CD4-positive, alpha-beta T cell treated with Interleukin-2 at 100 ng/mL for 4 hours (primary cell): ENCODE measurements around the gene DLGAP5.
A peak's percentile ranks its signal among the peaks of the same experiment; 100 is the strongest.

Experiments used
- DNase-seq: peaks from one replicate; pipeline ENCODE4 v3.0.0-alpha.2; 2020; ENCODE audit warnings: low spot score

Gene DLGAP5, protein sequence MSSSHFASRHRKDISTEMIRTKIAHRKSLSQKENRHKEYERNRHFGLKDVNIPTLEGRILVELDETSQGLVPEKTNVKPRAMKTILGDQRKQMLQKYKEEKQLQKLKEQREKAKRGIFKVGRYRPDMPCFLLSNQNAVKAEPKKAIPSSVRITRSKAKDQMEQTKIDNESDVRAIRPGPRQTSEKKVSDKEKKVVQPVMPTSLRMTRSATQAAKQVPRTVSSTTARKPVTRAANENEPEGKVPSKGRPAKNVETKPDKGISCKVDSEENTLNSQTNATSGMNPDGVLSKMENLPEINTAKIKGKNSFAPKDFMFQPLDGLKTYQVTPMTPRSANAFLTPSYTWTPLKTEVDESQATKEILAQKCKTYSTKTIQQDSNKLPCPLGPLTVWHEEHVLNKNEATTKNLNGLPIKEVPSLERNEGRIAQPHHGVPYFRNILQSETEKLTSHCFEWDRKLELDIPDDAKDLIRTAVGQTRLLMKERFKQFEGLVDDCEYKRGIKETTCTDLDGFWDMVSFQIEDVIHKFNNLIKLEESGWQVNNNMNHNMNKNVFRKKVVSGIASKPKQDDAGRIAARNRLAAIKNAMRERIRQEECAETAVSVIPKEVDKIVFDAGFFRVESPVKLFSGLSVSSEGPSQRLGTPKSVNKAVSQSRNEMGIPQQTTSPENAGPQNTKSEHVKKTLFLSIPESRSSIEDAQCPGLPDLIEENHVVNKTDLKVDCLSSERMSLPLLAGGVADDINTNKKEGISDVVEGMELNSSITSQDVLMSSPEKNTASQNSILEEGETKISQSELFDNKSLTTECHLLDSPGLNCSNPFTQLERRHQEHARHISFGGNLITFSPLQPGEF

DNA sequence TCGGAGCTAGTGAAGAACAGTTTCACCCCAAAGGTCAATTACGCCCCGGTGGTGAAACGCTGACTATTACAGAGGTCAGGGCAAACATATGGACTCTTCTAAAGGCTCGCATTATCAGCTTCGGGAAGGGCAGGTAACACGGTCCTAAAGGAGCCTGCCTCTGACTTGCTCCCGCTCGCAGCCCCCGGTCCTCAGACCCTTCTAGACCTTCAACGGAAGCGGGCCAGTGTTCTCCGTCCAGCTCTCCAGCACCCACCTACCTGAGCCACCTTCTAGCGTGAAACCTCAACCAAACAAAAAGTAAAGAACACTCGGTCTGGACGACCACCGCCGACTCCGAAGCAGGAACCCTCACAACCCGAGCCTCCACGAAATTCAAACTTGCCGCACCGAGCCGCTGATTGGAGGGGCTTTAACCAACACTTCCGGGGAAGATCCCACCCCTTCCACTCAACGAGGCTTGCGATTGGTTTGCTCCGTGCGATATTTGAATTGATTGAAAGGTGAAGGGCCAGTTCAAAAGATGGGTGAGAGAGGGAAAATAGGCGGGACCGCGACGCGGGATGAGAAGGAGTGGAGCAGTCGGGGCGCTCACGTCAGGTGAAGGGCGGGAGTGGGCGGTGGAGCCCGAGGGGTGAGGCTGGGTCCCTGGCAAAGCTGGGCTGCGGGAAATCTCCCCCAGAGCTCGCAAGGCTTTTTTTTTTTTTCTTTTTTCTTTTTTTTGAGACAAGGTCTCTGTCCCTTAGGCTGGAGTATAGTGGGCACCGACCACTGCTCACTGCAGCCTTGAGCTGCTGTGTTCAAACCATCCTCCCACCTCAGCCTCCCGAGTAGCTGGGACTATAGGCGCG, at the start of gene DLGAP5:
DLGAP5 (minus strand) TSS at position 383 of the 851 bp plus-strand sequence. CDS start 2,406 bp downstream, outside the sequence.
- DNase-seq: peak; percentile 93

DNA sequence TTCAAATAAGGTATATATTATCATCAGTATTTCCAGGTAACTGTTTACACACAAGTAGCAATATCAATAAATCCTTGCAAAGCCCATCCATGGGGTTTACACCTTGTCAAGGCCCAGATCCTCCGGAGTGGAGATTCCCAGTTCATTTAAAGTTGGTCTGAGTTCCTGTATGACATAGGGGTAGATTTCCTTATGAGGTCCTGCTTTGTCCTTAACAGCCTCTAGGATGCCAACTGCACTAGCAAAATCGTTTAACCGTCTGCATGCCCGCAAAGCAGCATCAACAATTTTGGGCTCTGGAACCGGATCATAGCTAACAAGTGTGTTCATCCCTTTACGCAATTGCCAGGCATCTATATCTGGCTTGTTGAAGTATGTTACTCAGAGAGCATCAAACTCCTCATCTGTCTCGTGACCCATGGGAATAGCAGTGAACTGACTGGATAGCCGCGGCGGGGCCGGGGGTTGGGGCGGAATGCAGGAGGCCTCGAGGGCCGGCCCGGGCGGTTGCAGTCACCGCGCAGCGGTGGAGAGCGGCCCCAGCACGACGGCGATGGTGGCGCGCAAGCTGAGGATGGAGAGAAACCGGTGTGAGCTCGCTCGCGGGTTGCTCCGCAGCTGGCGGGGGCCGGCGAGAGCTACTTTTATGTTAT, 49.3 kb upstream of the DLGAP5 start:
- DNase-seq: no peak

DNA sequence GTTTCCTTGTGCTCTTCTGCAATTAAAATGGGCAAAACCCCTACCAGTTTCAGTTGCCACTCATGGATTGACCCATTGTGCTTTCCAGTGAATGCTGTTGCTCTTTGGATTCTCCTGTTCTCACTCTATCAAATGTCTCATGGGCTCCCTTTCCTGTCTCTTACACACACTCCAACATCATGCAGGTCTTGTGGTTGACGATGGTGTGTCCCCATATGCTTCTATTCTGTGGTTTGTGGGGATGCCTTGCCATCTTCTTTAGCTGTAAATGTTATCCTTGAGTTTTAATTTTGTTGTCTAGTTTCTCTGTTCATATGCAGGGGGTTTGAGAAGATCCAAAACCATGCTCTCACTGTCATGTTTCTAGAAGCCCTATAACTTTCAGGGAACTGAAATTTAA, 47.9 kb upstream of the DLGAP5 start:
- no peak for DNase-seq

DNA sequence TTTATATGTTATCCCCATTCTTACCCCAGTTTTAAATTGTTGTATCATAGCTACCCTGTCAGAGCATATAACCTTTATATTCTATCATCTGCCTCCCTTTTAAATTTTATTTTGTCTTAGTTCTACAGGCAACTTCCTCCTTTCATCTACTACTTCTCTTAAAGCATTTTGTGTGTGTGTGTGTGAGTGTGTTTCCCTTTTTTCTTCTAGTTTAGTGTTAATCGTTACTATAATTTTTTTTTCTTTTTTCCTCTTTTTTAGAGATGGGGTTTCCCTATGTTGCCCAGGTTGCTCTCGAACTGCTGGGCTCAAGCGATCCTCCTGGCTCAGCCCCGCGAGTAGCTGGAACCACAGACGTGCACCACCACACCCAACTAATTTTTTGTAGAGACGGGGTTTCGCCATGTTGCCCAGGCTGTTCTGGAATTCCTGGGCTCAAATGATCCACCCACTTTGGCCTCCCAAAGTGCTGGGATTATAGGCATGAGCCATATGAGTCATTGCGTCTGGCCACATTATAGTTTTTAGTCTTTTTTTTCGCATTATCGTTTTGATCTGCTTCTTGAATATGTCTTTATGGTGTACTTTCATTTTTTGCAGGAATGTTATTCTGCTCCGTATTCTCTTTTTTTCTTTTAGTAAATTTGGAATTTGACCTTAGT, 46.8 kb upstream of the DLGAP5 start:
- no peak for DNase-seq

DNA sequence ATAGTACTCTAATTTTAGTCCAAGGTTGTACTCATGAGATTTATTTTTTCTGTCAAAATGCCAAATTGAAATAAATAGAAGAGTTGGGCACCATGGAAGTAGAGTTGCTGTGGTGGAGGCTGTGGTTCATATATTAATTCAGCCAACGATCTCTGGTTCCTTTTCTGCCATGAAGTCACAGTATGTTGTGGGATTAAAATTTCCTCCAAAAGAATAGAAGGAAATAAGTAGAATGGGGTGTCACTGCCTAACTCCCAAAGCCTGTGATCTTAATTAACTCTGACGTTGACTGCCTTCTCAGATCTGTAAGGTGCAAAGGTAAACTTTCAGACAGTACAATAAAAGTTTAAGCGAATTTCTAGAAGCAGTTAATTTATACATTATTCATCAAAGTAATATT, 42.2 kb upstream of the DLGAP5 start:
- DNase-seq: no peak

DNA sequence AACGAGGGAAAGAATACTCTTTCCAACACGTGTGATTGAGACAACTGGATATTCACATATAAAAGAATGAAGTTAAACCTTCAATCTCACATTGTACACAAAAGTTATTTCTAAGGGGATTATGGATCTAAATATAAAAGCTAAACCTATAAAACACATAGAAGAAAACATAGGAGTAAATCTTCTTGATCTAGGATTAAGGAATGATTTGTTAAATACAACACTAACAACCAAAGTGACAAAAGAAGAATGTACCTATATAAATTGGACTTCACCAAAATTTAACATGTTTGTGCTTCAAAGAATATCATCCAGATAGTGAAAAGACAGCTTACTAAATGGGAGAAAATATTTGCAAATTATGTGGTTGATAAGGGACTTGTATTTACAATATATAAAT, 36.9 kb upstream of the DLGAP5 start:
- no peak for DNase-seq

DNA sequence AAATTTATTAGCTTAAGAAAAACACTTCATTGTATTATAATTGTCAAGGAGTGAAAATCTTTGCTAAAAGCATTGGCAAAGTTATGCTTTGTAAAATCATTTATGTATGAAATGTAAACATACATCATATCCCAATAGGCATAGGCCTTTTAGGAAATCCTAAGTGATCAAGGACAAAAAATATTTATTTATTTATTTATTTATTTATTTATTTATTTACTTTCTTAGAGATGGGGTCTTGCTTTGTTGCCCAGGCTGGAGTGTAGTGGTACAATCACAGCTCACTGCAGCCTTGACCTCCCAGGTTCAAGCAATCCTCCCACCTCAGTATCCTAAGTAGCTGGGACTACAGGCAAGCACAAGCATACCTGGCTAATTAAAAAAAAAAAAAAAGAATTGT, 32.0 kb upstream of the DLGAP5 start:
- no peak for DNase-seq

DNA sequence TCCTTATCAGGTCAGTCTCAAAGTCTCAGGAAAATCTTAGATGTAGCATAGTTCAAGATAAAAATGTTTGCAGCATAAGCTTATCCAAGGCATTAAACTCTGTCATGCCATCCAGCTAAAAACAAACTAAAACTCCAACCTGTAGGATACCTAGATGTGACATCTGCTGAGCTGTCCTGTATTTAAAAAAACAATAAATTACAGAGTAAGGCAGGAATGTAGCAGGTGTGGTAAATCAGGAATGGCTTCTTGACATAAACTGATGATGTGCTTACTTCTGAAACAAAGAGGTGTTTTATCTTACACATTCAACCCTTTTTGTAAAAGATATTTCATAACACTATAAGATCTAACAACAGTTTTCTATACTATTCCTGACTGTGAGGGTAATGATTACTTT, 30.6 kb upstream of the DLGAP5 start:
- no peak for DNase-seq

DNA sequence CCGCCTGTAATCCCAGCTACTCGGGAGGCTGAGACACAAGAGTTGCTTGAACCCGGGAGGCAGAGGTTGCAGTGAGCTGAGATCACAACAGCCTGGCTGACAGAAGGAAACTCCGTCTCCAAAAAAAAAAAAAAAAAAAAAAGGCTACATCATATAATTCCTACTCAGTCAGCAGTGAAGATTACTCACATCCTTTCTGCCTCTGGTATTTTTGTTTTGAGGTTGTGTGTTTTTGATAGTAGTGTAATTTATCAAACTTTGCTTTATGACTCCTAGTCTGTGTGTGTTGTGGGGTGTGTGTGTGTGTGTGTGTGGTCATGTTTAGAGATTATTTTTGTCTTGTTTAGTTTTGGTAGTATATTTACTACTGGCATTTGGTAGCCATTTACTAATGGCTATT, 29.8 kb upstream of the DLGAP5 start:
- no peak for DNase-seq

DNA sequence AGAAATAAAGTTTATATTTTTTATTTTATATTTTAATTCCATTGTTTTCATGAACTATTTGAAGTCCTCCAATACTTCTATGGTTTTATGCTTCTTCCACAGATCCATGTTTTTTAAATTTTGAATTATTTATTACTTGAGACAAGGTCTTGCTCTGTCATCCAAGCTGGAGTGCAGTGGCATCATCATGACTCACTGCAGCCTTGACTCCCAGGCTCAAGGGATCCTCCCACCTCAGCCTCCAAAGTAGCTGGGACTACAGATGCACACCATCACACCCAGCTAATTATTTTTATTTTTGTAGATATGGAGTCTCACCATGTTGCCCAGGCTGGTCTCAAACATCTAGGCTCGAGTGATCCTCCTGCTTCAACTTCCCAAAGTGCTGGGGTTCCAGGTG, 28.8 kb upstream of the DLGAP5 start:
- DNase-seq: no peak

DNA sequence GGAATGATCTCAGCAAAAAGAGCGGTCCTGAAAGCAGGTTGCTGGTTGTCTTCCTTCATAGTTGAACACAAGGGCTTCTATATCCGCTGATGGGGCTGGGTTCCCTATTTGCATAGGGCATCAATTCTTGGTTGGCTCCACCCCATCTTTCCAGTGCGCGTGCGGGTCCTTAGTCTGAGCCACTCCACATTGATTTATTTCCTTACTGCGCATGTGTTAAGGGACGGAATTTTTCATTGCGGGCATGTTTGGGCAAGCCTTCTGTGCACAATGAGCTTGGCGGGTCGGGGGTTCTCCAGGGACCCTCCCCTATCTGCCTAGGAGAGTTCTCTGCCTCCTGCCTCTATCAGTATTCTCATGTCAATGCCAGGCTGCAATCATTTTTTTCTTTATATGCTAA, 21.2 kb upstream of the DLGAP5 start:
- DNase-seq: no peak

DNA sequence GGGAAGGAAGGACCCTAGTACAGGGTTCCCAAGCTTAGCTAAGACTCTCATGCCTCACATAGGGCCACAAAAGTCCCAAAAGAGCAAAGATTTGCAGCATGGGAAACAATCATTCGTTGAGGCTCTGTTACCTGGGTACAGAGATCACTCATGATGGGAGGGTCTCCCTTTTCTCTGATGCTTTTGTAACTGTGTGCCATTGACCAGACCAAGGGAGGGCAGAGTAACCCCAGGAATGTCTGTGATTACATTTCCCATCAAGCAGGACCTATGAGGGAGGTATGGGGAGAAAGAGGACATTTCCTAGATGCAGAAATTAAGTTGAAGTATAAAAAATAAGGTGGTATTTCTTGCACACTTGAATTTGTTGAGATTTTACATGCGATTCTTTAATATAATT, 16.4 kb upstream of the DLGAP5 start:
- DNase-seq: no peak

DNA sequence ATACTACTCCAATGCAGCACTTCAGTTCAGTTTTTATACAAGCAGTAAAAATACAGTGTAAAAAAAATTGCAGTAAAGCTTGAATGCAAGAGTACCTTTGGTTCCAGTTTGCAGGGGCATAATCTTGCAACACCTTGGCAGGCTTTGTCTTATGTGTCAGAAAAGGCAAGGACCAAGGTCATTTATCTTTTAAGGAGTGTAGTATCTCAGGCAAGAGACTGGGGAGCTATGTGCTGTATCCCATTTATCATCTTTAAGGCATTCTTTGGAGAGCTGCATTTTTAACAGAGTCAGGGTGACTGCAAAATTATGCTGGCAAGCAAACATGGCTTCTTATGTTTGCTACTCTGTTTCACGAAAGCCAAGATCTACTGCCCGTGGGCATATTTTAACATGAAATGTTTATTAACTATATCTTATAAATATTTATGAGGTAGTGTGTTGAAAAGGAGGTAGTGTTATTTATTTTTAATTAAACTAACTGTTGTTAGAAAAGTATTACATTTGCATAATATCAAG, 14.8 kb upstream of the DLGAP5 start:
- no peak for DNase-seq

DNA sequence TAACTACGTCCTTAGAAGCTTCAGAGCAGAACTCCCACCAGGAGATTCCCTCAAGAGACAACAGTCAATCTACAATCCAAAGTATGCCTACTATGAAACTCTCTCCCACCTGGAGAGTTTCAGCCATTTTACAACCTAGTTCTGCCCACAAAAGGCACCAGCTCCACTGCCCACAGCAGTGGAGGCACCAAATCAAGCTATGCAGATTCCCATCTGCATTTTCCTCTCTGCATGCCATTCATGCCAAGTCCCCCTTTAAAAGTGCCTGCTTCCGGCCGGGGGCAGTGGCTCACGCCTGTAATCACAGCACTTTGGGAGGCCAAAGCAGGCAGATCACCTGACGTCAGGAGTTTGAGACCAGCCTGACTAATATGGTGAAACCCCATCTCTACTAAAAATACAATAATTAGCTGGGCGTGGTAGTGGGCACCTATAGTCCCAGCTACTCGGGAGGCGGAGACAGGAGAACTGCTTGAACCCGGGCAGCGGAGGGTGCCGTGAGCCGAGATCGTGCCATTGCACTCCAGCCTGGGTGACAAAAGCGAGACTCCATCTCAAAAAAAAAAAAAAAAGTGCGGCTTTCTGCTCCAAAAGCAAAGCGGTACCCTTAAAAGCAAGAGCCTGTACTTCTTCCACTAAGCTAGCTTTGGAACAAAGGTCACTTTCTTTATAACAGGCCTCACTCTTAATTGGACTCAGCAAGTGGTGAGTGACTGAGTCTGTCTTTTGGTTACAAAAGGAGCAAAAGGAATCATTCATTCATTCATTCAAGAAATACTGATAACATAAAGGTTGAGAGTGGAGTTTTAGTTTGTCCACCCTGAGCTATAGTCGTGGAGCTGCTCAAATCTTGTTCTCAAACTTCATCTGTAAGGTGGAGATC, 10.1 kb upstream of the DLGAP5 start:
- no peak for DNase-seq

DNA sequence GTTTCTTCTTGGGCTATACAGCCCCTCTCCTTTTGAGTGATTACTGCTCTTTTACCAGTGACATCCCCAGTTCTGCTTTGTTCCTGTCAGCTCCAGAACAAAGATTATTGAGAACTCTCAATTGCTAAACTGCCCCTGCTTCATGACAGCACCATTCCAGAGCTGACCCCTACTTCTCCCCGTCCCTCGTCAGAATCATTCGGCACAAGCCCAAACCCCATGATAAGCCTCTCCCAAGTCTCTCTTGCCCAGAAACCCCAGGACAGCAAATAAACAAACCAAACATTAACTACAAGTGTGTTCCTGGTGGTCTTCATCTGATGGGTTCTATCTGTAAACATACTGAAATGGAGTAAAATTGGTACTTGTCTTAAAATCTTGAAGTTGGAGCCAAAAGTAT, 9.3 kb upstream of the DLGAP5 start:
- no peak for DNase-seq

DNA sequence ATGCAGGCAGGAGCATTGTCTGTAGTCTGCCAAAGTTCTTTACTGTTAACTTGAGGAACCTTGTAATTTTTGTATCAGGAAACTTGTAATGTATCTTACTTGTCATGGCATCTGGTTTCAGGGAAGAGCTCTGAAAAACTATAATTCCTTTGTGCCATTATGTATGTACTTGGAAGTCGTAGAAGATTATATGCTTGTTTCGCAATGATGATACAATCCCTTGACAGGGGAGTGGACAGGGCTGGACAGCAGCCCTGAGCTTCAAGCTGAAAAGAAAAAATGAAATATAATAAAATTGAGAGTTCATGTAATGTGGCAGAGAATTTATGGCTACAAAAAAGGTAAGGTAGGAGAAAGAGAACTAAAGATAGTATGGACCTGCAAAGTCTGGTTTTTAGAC, 7.4 kb upstream of the DLGAP5 start:
- DNase-seq: no peak

DNA sequence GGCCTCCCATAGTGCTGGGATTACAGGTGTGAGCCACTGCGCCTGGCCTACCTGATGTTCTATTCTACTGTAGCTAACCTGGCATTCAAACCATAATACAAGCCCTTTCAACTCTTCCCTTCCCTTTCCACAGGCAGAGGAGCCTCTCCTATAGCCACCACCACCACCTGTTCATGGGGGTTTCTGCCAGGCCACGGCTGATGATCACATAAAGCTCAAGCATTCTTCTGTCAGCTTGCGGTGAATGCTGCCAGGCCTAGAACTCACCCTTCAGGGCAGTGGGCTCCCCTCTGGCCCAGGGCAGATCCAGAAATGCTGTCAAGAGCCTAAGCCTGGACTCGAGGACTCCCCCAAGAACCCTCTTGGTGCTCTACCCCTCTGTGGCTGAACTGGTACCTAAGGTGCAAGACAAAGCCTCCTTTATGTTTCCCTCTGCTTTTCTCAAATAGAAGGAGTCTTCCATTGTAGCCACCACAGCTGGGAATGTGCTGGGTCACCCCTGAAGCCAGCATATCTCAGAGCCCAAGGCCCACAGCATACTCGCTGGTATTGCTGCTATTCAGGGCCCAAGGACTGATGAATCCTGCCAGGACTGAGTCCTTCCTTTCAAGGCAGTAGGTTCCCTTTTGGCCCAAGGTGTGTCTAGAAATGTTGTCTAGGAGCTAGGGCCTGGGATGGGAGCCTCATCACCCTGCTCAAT, 3.4 kb upstream of the DLGAP5 start:
- no peak for DNase-seq

DNA sequence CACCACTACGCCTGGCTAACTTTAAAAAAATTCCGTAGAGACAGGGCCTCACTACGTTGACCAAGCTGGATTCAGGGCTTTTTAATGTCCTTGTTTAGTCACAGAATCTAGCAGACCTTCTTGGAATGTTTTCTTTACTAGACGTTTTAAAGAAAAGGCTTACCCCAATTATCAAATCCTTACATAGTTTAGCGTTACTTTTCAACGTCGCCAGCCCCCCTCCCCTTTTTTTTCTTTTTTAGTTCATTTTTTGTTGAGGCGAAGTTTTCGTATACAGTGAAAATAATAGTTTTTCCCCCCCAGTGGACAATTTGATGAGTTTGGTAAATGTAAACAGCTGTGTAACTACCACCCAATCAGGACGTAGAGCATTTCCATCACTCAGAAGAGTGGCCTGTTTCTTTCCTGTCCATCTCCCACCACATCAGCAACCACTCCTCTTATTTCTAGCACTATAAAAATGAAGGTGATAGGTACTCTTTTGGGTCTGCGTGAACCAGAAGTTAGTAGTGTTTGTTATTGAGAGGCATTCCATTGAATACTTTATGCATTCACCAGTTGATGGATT, 753 bp upstream of the DLGAP5 start:
- DNase-seq: no peak

DNA sequence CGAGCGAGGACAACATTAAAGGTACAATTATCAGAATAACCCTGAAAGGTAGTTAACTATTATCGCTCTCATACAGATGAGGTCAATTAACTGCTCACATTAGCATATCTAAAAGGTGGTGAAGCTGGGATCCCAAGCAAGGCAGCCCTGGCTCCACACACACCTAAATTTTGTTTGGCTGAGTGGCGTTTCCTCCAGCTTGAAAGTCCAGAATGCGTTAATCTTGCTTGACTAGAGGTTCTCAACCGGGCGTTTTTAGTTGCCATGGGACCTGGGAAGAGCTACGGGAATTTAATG, 531 bp downstream of the DLGAP5 start:
- no peak for DNase-seq
